PFSK-1 (cell line): ENCODE measurements around the gene PRKN.

ENCODE experiments used
- FOXP2 ChIP-seq: optimal IDR thresholded peaks from 2 replicates; pipeline ENCODE3; 2011; ENCODE audit warnings: borderline replicate concordance, control low read depth, inconsistent platforms; ENCODE audit not compliant: insufficient read depth; ENCODE audit errors: extremely low read length, extremely low read depth
- POLR2AphosphoS5 ChIP-seq: IDR thresholded peaks from 2 replicates; pipeline ENCODE4 v1.6.1; 2012; ENCODE audit warnings: low read depth, mild to moderate bottlenecking, control low read depth, low read length, moderate library complexity
- REST ChIP-seq, 2 experiments: IDR thresholded peaks; 2 replicates each; pipeline versions ENCODE4 v1.6.1 to v1.8.0; 2011 to 2012; ENCODE audit warnings: low read depth in 2 of 2, low read length in 2 of 2, control low read depth in 1 of 2, inconsistent platforms in 1 of 2, mild to moderate bottlenecking in 1 of 2, moderate library complexity in 1 of 2; ENCODE audit not compliant: insufficient read depth in 1 of 2
- SIN3A ChIP-seq: IDR thresholded peaks from 2 replicates; pipeline ENCODE4 v1.6.1; 2012; ENCODE audit warnings: mild to moderate bottlenecking, low read length, moderate library complexity, borderline replicate concordance; ENCODE audit not compliant: insufficient read depth
- TAF1 ChIP-seq: IDR thresholded peaks from 2 replicates; pipeline ENCODE4 v1.6.1; 2012; ENCODE audit warnings: low read length, control low read depth, borderline replicate concordance; ENCODE audit not compliant: insufficient read depth

PRKN gene

GRCh38 chr6:161694995-161695394 lies 1032.6 kb downstream of the PRKN start:
- TF ChIP-seq SIN3A (no peak), TAF1 (no peak), POLR2AphosphoS5 (no peak), REST (IDR thresholded peaks at IDR 0.05; ENCODE audit: insufficient read depth in 1 of 2, low read depth in 2 of 2, low read length in 2 of 2) (no peak), FOXP2 (no peak)

- no peak for TF ChIP-seq FOXP2
- TF ChIP-seq REST (IDR thresholded peaks at IDR 0.05; ENCODE audit: insufficient read depth in 1 of 2, low read depth in 2 of 2, low read length in 2 of 2): no peak
- TF ChIP-seq TAF1: no peak
- TF ChIP-seq SIN3A: no peak
Measured at GRCh38 chr6:161686655-161687054, 1040.9 kb downstream of the PRKN start.

GRCh38 chr6:161684731-161685475 lies 1042.7 kb downstream of the PRKN start:
- no peak for TF ChIP-seq SIN3A
- TF ChIP-seq FOXP2: no peak
- TF ChIP-seq TAF1: no peak
- TF ChIP-seq POLR2AphosphoS5: no peak
- TF ChIP-seq REST (IDR thresholded peaks at IDR 0.05; ENCODE audit: insufficient read depth in 1 of 2, low read depth in 2 of 2, low read length in 2 of 2): no peak

GRCh38 chr6:161683400-161683799 lies 1044.2 kb downstream of the PRKN start:
- TF ChIP-seq FOXP2 (no peak), SIN3A (no peak), POLR2AphosphoS5 (no peak), REST (IDR thresholded peaks at IDR 0.05; ENCODE audit: insufficient read depth in 1 of 2, low read depth in 2 of 2, low read length in 2 of 2) (no peak), TAF1 (no peak)
